Heart right ventricle (tissue), 16 donors: ENCODE data around the gene RIOK2. TPM values are rescaled to one million over a fixed set of nuclear protein-coding genes. Genes with fewer than 3 reads are reported as not detected.

Experiments used
- ATAC-seq, 8 donors: fragments of 200-7000 bp; cut with Tn5 transposase; one replicate each; pipeline ENCODE4 v1.9.1; 2020; ENCODE audit warnings: mild to moderate bottlenecking in 8 of 8, moderate library complexity in 8 of 8, moderate number of reproducible peaks in 1 of 8
- DNase-seq, 2 donors: peaks; one replicate each; pipeline ENCODE4 v3.0.0-alpha.2; 2020
- H3K27ac ChIP-seq, 10 donors: fragments of 200-600 bp; sonication (generic) in 2 of 10; one replicate each; pipeline versions ENCODE4 v1.5.0 to v1.8.0; 2020 to 2022; ENCODE audit warnings: mild to moderate bottlenecking in 3 of 10
- H3K27me3 ChIP-seq, 7 donors: fragments of 200-600 bp; one replicate each; pipeline ENCODE4 v1.8.0; 2021 to 2022; ENCODE audit warnings: mild to moderate bottlenecking in 2 of 7
- H3K36me3 ChIP-seq, 9 donors: fragments of 200-600 bp; sonication (generic) in 1 of 9; one replicate each; pipeline versions ENCODE4 v1.5.0 to v1.8.0; 2020 to 2022; ENCODE audit warnings: mild to moderate bottlenecking in 2 of 9
- H3K4me1 ChIP-seq, 9 donors: fragments of 200-600 bp; sonication (generic) in 1 of 9; one replicate each; pipeline versions ENCODE4 v1.5.0 to v1.8.0; 2020 to 2022; ENCODE audit warnings: mild to moderate bottlenecking in 4 of 9
- H3K4me3 ChIP-seq, 10 donors: fragments of 200-600 bp; sonication (generic) in 2 of 10; one replicate each; pipeline versions ENCODE4 v1.5.0 to v1.8.0; 2020 to 2022; ENCODE audit warnings: mild to moderate bottlenecking in 7 of 10, moderate library complexity in 2 of 10
- H3K9me3 ChIP-seq, 11 donors: fragments of 200-600 bp in 10 of 11; sonication (generic) in 2 of 11; one replicate each; pipeline versions ENCODE4 v1.5.0 to v1.8.0; 2013 to 2022; ENCODE audit warnings: mild to moderate bottlenecking in 2 of 11, control low read depth in 1 of 11, moderate library complexity in 1 of 11
- WGBS, 2 donors: extraction: QIAGEN DNeasy Blood & Tissue Kit; methylation state at CpG; one replicate each; pipeline ENCODE4 v1.1.7; 2013; ENCODE audit warnings: inconsistent platforms in 1 of 2; 5-methylcytosine and 5-hydroxymethylcytosine counted together
- intact Hi-C, 10 donors: fragments of 100-400 bp; cut with DNase I; formaldehyde crosslinking; loops; one replicate each; pipeline versions ENCODE4 v1.11.1 to v1.14.2; 2022
- polyA plus RNA-seq, 2 donors: library from polyadenylated mRNA; stranded (reverse); fragments of 200-250 nt; gene quantifications; one replicate each; pipeline ENCODE4 v1.2.3, GENCODE V29; 2013
- total RNA-seq, 10 donors: library from RNA; stranded (reverse); fragmentation: NEBNext Ultra II Directional in 3 of 10; extraction: Animal tissue kit (Norgen Biotek cat#: 25700) in 3 of 10; gene quantifications; one replicate each; pipeline versions ENCODE4 v1.2.1 to v1.2.4, GENCODE V29; 2021 to 2023
- TF ChIP-seq, protein P1 (sequence below), 9 donors: fragments of 200-600 bp; sonication (generic) in 2 of 9; IDR thresholded peaks; one replicate each; pipeline versions ENCODE4 v1.5.0 to v1.8.0; 2021 to 2022; ENCODE audit warnings: antibody characterized with exemption in 9 of 9, mild to moderate bottlenecking in 5 of 9, moderate library complexity in 1 of 9
- donor health status: Arrhythmogenic right ventricular cardiomyopathy.
- donor health status: ischemic (EF 13 %, LVEDD 7.1; RV severe dilation, severe dysfunction).
- donor health status: healthy with polysubstance abuse.
- donor health status: DM: no; HTN: yes; CAD: no.
- donor health status: DM: no; HTN: no; CAD: no.
- donor health status: ischemic (EF 25% LVEDD 6.9; RV normal size, moderate dysfunction).
- donor health status: ischemic (EF 25% LVEDD 5.7; RV mildly dilated, moderate dysfunction).
- donor health status: healthy.
- donor health status: DM: yes; HTN: yes; CAD: no.
- donor health status: Ischemic cardiomyopathy.
- donor health status: ischemic (EF 35%, LVEDD 5.7; RV mildly dilated, moderate dysfunction).
- donor health status: nonischemic (EF 11% LVEDD 7.7; RV severe dilation, severe dysfunction).
- donor health status: DM: yes; HTN: yes; CAD: no.
- donor health status: PGD.
- donor health status: ischemic (EF 29% LVEDD 5.4; RV normal size, mild dysfunction).
- donor health status: nonischemic (EF 23%, LVEDD 6.1; RV moderate dilation, normal function).

The RIOK2 gene
- total and polyA plus RNA-seq, 12 donors = 7.9 to 24.5 (median 19.7) TPM

DNA sequence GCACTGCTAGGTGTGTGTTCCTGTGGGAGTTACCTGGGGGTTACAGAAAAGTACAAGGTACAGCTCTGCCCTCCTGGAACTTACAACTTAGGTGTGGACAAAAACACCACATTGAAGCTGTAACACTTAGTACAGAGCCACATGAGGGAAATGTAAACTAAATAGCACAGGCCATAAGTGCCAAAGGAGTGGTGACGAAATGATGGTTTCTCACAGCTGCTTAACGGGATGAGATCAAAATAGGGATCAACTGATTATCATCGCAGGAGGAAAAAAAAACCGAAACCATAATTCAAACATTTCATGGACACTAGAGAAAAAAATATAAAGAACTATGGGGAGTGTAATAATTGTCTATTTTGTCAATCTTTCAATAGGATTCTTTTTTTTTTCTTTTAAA is 46.6 kb downstream of the RIOK2 start:
- intact Hi-C loops = loop anchor here in 3 of 10 donors (5.0 to 10.0 kb wide), 3 partner anchors 89 to 132 kb away; no protein-coding TSS in a partner anchor
- Histone ChIP-seq H3K27me3 (no peaks in the 10 kb centered on the region), H3K4me1 (peaks cover 0 to under 1% (median 0%) of the 10 kb centered on the region in 9 donors), H3K4me3 (no peak overlapping the region), H3K36me3 (no peaks in the 10 kb centered on the region), H3K9me3 (no peaks in the 10 kb centered on the region), H3K27ac (no peak overlapping the region)
- WGBS, 2 donors = 86 to 90% methylated on average over 4 of the region's 4 CpGs
- DNase-seq (no peak), ATAC-seq (no peak)
- TF ChIP-seq, protein P1, sequence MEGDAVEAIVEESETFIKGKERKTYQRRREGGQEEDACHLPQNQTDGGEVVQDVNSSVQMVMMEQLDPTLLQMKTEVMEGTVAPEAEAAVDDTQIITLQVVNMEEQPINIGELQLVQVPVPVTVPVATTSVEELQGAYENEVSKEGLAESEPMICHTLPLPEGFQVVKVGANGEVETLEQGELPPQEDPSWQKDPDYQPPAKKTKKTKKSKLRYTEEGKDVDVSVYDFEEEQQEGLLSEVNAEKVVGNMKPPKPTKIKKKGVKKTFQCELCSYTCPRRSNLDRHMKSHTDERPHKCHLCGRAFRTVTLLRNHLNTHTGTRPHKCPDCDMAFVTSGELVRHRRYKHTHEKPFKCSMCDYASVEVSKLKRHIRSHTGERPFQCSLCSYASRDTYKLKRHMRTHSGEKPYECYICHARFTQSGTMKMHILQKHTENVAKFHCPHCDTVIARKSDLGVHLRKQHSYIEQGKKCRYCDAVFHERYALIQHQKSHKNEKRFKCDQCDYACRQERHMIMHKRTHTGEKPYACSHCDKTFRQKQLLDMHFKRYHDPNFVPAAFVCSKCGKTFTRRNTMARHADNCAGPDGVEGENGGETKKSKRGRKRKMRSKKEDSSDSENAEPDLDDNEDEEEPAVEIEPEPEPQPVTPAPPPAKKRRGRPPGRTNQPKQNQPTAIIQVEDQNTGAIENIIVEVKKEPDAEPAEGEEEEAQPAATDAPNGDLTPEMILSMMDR (IDR thresholded peaks at IDR 0.05) = no peak

DNA sequence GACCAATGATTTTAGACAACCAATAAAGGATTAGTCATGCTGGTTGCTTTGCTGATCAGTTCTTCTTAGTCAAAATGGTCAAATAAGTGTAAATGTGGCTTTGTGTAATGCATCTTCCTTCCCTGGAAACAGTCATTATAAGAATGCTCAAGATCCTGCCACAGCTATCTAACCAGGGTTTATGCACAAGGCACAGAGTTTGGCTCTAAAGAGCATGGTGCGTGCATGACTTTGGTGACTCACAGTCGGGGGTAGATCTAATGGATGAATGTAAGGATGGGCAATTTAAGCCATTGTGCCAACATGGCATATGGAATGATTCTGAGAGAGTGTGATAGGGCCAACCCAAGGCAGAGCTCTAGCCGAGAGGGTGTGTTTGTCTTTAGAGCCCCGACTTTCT is 47.2 kb downstream of the RIOK2 start:
- peaks cover 0 to 6% (median 0%) of the 10 kb centered on the region in 9 donors for H3K4me1 ChIP-seq
- ATAC-seq (no peak), DNase-seq (no peak)
- WGBS, 2 donors = 90 to 91% methylated on average over 4 of the region's 4 CpGs
- no peaks in the 10 kb centered on the region for H3K27me3 ChIP-seq
- H3K36me3 ChIP-seq = no peaks in the 10 kb centered on the region
- H3K9me3 ChIP-seq = no peaks in the 10 kb centered on the region
- no peak overlapping the region for H3K4me3 ChIP-seq
- intact Hi-C loops = loop anchor here in 3 of 10 donors (5.0 to 10.0 kb wide), 3 partner anchors 89 to 131 kb away; no protein-coding TSS in a partner anchor
- TF ChIP-seq, protein P1 (IDR thresholded peaks at IDR 0.05) = no peak
- no peak overlapping the region for H3K27ac ChIP-seq

DNA sequence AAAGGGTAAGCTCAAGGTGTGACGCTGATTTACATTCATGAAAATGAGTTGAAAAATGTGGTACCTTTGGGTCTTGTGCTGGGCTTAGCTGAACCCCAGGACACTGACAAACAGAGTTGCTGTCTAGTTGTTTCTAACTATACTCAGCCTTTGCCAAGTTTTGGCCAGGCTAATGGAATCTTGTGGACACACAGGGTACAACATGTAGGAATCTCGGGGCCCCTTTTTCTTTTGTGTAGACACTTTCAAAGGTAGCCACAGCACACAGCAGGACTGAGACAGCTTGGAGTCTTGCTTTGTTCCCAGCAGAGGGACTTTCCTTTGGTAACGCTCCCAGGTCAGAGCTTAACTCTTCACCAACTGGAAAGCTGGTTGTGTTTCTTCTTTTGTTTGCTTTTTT is 48.4 kb downstream of the RIOK2 start:
- ATAC-seq (no peak), DNase-seq (no peak)
- Histone ChIP-seq H3K27ac (no peak overlapping the region), H3K4me3 (no peak overlapping the region), H3K27me3 (no peaks in the 10 kb centered on the region), H3K9me3 (no peaks in the 10 kb centered on the region), H3K36me3 (no peaks in the 10 kb centered on the region), H3K4me1 (peaks cover 0 to 7% (median 0%) of the 10 kb centered on the region in 9 donors)
- TF ChIP-seq, protein P1 (IDR thresholded peaks at IDR 0.05) = no peak
- 72 to 76% methylated on average over 3 of the region's 3 CpGs for WGBS, 2 donors
- intact Hi-C loops = loop anchor here in 3 of 10 donors (5.0 to 10.0 kb wide), 3 partner anchors 87 to 130 kb away; no protein-coding TSS in a partner anchor

DNA sequence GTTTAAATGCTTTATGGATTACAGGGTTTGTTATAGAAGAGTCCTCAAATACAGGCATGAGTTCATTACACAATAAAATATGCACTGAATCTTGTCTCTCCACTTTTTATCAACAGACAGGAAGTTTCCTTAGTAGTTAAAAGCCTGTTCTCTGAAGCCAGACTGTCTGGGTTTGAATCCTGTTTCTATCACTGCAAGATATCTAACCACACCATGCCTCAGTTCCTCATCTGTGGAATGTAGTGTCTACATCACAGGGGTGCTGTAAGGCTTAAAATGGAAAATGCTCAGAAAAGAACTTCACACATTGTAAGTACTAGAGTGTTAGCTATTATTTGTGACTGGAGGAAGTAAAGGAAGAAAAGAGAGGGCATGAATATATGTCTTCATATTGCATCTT is 49.9 kb downstream of the RIOK2 start:
- Histone ChIP-seq H3K36me3 (no peaks in the 10 kb centered on the region), H3K9me3 (no peaks in the 10 kb centered on the region), H3K27ac (no peak overlapping the region), H3K27me3 (no peaks in the 10 kb centered on the region), H3K4me3 (no peak overlapping the region), H3K4me1 (peaks cover 0 to 15% (median 4%) of the 10 kb centered on the region in 9 donors)
- intact Hi-C loops = loop anchor here in 2 of 10 donors (10.0 kb wide), 2 partner anchors 88 to 128 kb away; no protein-coding TSS in a partner anchor
- DNase-seq (no peak), ATAC-seq (no peak)
- TF ChIP-seq, protein P1 (IDR thresholded peaks at IDR 0.05) = no peak
